GM18858 (cell line): ENCODE data around the gene DUS4L.

Experiments used
- ATAC-seq: cut with Tn5 transposase; IDR thresholded peaks from one replicate; pipeline ENCODE4 v1.9.1; 2021; ENCODE audit not compliant: unreplicated experiment

Gene DUS4L

GRCh38 chr7:107613439-107613838 lies 49.7 kb downstream of the DUS4L start:
- ATAC-seq = no peak

- ATAC-seq = no peak
These were observed 50.2 kb downstream of the DUS4L start for GRCh38 chr7:107613948-107614347.

DNA sequence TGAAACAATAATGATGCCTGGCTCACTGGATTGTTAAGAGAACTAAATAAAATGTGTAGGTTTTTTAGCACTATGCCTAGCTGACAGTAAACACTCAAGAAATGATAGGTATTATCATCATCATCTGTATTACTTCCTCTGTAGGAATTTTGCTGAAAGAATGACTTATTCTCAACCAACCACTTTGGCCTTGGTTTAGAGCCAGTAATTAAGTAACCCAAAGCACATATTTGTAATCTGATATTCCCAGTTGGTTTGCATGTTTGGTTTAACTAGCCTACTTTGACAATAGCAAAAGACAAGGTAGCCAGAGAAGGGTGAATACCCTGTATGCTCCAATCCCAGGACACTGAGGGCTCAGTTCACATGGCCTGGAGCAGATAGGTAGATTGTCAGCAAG lies 50.7 kb downstream of the DUS4L start:
- ATAC-seq = no peak

DNA sequence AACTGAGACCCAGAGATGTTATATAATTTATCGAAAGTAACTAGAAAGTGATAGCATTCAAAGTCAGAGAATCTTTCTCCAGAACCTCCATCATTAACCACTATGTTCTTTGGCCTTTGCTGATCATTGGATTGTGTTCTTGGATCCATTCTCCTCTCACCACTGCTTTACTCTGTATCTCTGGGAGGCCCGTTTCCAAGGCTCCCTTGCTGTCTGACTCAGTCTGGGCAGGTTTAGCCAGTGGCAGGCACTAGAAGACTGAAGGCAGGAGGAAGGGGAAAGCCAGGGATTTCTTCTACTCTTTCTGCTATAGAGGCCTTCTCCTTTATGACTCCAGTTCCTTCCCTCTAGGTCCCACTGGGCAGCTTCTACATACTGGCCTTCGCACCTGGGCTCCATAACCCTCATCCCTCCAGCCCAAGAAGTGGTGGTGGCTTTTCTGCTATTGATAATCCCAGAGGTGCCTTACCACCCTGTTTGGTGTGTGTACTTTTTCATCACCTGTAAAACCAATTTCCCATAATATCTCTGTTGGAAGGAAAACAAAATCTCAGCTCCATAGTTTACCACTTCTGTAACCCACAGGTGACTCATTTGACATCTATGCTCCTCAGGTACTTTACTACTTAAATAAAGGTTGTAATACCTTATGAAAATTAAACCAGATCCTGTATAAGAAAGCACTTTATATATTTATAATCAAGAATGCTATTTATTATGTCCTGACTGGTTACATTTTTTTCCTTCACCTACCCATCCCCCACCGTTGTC lies 52.3 kb downstream of the DUS4L start:
- no peak for ATAC-seq

GRCh38 chr7:107622429-107622828 lies 58.7 kb downstream of the DUS4L start:
- no peak for ATAC-seq

GRCh38 chr7:107622894-107623293 lies 59.1 kb downstream of the DUS4L start:
- ATAC-seq = no peak

- ATAC-seq = no peak
These were observed 63.2 kb downstream of the DUS4L start for GRCh38 chr7:107627002-107627401.
